GM23338 (cell line): Measurements from ENCODE around the gene MTX2. TPM values are rescaled to one million over a fixed set of nuclear protein-coding genes. Genes with fewer than 3 reads are reported as not detected.

Experiments used
- ATAC-seq: fragments of 200-7000 bp; cut with Tn5 transposase; 3 replicates; pipeline ENCODE4 v1.9.1; 2020
- DNase-seq: peaks from one replicate; pipeline ENCODE4 v3.0.0-alpha.2; 2015; ENCODE audit warnings: low spot score
- H2AFZ ChIP-seq: fragments of 200-600 bp; sonication (generic); 2 replicates; pipeline ENCODE4 v1.8.0; 2016; ENCODE audit warnings: antibody characterized with exemption, mild to moderate bottlenecking, moderate library complexity
- H3F3A ChIP-seq: fragments of 200-600 bp; sonication (generic); replicated peaks from 2 replicates; pipeline ENCODE4 v1.8.0; 2017; ENCODE audit warnings: antibody characterized with exemption, mixed run types, low read depth
- H3K27ac ChIP-seq: fragments of 200-600 bp; sonication (generic); 2 replicates; pipeline ENCODE4 v1.6.1; 2016; ENCODE audit warnings: low read depth
- H3K27me3 ChIP-seq: fragments of 200-600 bp; sonication (generic); 2 replicates; pipeline ENCODE4 v1.8.0; 2016; ENCODE audit warnings: mild to moderate bottlenecking, mixed run types, moderate library complexity; ENCODE audit not compliant: insufficient read depth
- H3K36me3 ChIP-seq: fragments of 200-600 bp; sonication (generic); 2 replicates; pipeline ENCODE4 v1.8.0; 2016; ENCODE audit warnings: mild to moderate bottlenecking; ENCODE audit not compliant: insufficient read depth
- H3K4me1 ChIP-seq: fragments of 200-600 bp; sonication (generic); 2 replicates; pipeline ENCODE4 v1.8.0; 2016; ENCODE audit warnings: mild to moderate bottlenecking, moderate library complexity; ENCODE audit not compliant: insufficient read depth
- H3K4me2 ChIP-seq: fragments of 200-600 bp; sonication (generic); 2 replicates; pipeline ENCODE4 v1.7.1; 2017; ENCODE audit warnings: mixed run types
- H3K4me3 ChIP-seq: fragments of 200-600 bp; sonication (generic); 2 replicates; pipeline ENCODE4 v1.6.1; 2016; ENCODE audit warnings: mixed run types
- H3K79me2 ChIP-seq: fragments of 200-600 bp; sonication (generic); replicated peaks from 2 replicates; pipeline ENCODE4 v1.8.0; 2017; ENCODE audit warnings: mild to moderate bottlenecking; ENCODE audit not compliant: insufficient read depth
- H3K9me2 ChIP-seq: fragments of 200-600 bp; sonication (generic); 2 replicates; pipeline ENCODE4 v1.8.0; 2017; ENCODE audit not compliant: insufficient read depth
- H4K20me1 ChIP-seq: fragments of 200-600 bp; sonication (generic); replicated peaks from 2 replicates; pipeline ENCODE4 v1.8.0; 2017; ENCODE audit warnings: mild to moderate bottlenecking; ENCODE audit not compliant: insufficient read depth
- H3K27ac Mint-ChIP-seq: 2 replicates; pipeline ENCODE4 v1.8.0; 2020; ENCODE audit warnings: inconsistent platforms, mild to moderate bottlenecking, moderate library complexity, mixed read lengths
- H3K27me3 Mint-ChIP-seq: 3 replicates; pipeline ENCODE4 v1.8.0; 2022; ENCODE audit warnings: low read depth, mild to moderate bottlenecking, moderate library complexity, mixed read lengths, inconsistent platforms; ENCODE audit not compliant: insufficient read depth, poor library complexity
- H3K36me3 Mint-ChIP-seq: 3 replicates; pipeline ENCODE4 v1.8.0; 2021; ENCODE audit warnings: low read depth, mild to moderate bottlenecking, inconsistent platforms, moderate library complexity, mixed read lengths
- H3K4me1 Mint-ChIP-seq: 3 replicates; pipeline ENCODE4 v1.8.0; 2020; ENCODE audit warnings: mild to moderate bottlenecking, inconsistent platforms, mixed read lengths
- H3K4me3 Mint-ChIP-seq: 3 replicates; pipeline ENCODE4 v1.8.0; 2021; ENCODE audit warnings: moderate library complexity, mild to moderate bottlenecking, inconsistent platforms, mixed read lengths
- H3K9me3 Mint-ChIP-seq: 3 replicates; pipeline ENCODE4 v1.8.0; 2020; ENCODE audit warnings: moderate library complexity, mild to moderate bottlenecking, inconsistent platforms, mixed read lengths
- CREB1 ChIP-seq: fragments of 250-450 bp; sonication (Bioruptor Pico); IDR thresholded peaks from 2 replicates; pipeline ENCODE4 v1.5.0; 2020; ENCODE audit warnings: low read depth, mild to moderate bottlenecking, moderate library complexity
- CTCF ChIP-seq, 2 experiments: fragments of 200-600 bp in 1 of 2; sonication (generic) in 1 of 2; conservative IDR thresholded peaks; 2 replicates each; pipeline versions ENCODE4 v1.5.1 to v1.6.1; 2016 to 2017; ENCODE audit warnings: antibody characterized with exemption in 2 of 2, low read depth in 2 of 2, mild to moderate bottlenecking in 2 of 2, moderate library complexity in 1 of 2
- EZH2 ChIP-seq: fragments of 200-600 bp; sonication (generic); IDR thresholded peaks from one replicate; pipeline ENCODE4 v1.8.0; 2017; ENCODE audit warnings: antibody characterized with exemption, mild to moderate bottlenecking, low read depth; ENCODE audit not compliant: unreplicated experiment
- EZH2phosphoT487 ChIP-seq: fragments of 200-600 bp; sonication (generic); IDR thresholded peaks from one replicate; pipeline ENCODE4 v1.8.1; 2018; ENCODE audit warnings: antibody characterized with exemption; ENCODE audit not compliant: unreplicated experiment
- JUNB ChIP-seq: IDR thresholded peaks from one replicate; pipeline ENCODE4 v1.6.1; 2016; ENCODE audit warnings: antibody characterized with exemption; ENCODE audit not compliant: unreplicated experiment
- NANOG ChIP-seq: IDR thresholded peaks from 2 replicates; pipeline ENCODE4 v1.6.1; 2016; ENCODE audit warnings: antibody characterized with exemption, borderline replicate concordance
- POLR2AphosphoS5 ChIP-seq: IDR thresholded peaks from 2 replicates; pipeline ENCODE4 v1.6.1; 2016; ENCODE audit warnings: antibody characterized with exemption, low read depth
- STAT1 ChIP-seq: IDR thresholded peaks from one replicate; pipeline ENCODE4 v1.6.1; 2016; ENCODE audit warnings: antibody characterized with exemption; ENCODE audit not compliant: unreplicated experiment
- ZNF114 ChIP-seq: fragments of 250-450 bp; sonication (Bioruptor Pico); IDR thresholded peaks from 2 replicates; pipeline ENCODE4 v1.5.0; 2020; ENCODE audit warnings: mild to moderate bottlenecking, moderate library complexity
- ZNF331 ChIP-seq: fragments of 250-450 bp; sonication (Bioruptor Pico); IDR thresholded peaks from 2 replicates; pipeline ENCODE4 v1.5.0; 2020; ENCODE audit warnings: low read depth, mild to moderate bottlenecking, moderate library complexity
- polyA plus RNA-seq: library from polyadenylated mRNA; unstranded; fragments of >200 nt; fragmentation: Nextera tagmentation; extraction: Ambion mirVana; gene quantifications from 2 replicates; pipeline ENCODE4 v1.2.1, GENCODE V29; 2016
- total RNA-seq: library from RNA; depleted of rRNA; stranded (reverse); fragments of >200 nt; shearing (Covaris generic); gene quantifications from 2 replicates; pipeline ENCODE4 v1.2.3, GENCODE V29; 2014
- TF ChIP-seq, protein P1 (sequence below): fragments of 250-450 bp; sonication (Bioruptor Pico); IDR thresholded peaks from 2 replicates; pipeline ENCODE4 v1.5.0; 2020; ENCODE audit warnings: mild to moderate bottlenecking, moderate library complexity
- TF ChIP-seq, protein P2 (sequence below): IDR thresholded peaks from one replicate; pipeline ENCODE4 v1.6.1; 2018; ENCODE audit warnings: antibody characterized with exemption; ENCODE audit not compliant: unreplicated experiment
- TF ChIP-seq, protein P3 (sequence below): IDR thresholded peaks from 2 replicates; pipeline ENCODE4 v1.6.1; 2016; ENCODE audit warnings: antibody characterized with exemption

The MTX2 gene
- total and polyA plus RNA-seq, 2 experiments from 2014 or later, result 37.5 to 81.7 TPM

GRCh38 chr2:176317623-176318065 is 48.4 kb downstream of the MTX2 start:
- H3K4me3 Mint-ChIP-seq, result no peak overlapping the region
- no peak overlapping the region; the same call in 1 of the 2 replicates for H3K4me2 ChIP-seq
- H3K36me3 Mint-ChIP-seq, result peaks cover 11% of the 10 kb centered on the region; the same call in 2 of the 3 replicates
- DNase-seq (no peak), ATAC-seq (peak; percentile 75)
- no peak overlapping the region for H3K4me3 ChIP-seq
- no peaks in the 10 kb centered on the region for H3K9me2 ChIP-seq
- H2AFZ ChIP-seq, result no peak overlapping the region
- peaks cover 14% of the 10 kb centered on the region; the same call in 1 of the 2 replicates for H3K79me2 ChIP-seq
- H3K27ac ChIP-seq, result no peak overlapping the region
- no peaks in the 10 kb centered on the region for H3K36me3 ChIP-seq
- peaks cover 14% of the 10 kb centered on the region for H3K4me1 ChIP-seq
- H3F3A ChIP-seq, result no peaks in the 10 kb centered on the region
- H4K20me1 ChIP-seq, result peaks cover 4% of the 10 kb centered on the region; the same call in 1 of the 2 replicates
- H3K4me1 Mint-ChIP-seq, result peaks cover 30% of the 10 kb centered on the region
- no peaks in the 10 kb centered on the region for H3K27me3 Mint-ChIP-seq
- no peak overlapping the region for H3K27ac Mint-ChIP-seq
- no peaks in the 10 kb centered on the region for H3K9me3 Mint-ChIP-seq
- TF ChIP-seq POLR2AphosphoS5, result no peak
- no peak for TF ChIP-seq ZNF331 (CRISPR knock-in tag)
- no peak for TF ChIP-seq NANOG
- no peak for TF ChIP-seq JUNB
- TF ChIP-seq CTCF (conservative IDR thresholded peaks at IDR 0.05; ENCODE audit: low read depth in 2 of 2), result no peak
- TF ChIP-seq ZNF114, result no peak
- TF ChIP-seq, protein P1, sequence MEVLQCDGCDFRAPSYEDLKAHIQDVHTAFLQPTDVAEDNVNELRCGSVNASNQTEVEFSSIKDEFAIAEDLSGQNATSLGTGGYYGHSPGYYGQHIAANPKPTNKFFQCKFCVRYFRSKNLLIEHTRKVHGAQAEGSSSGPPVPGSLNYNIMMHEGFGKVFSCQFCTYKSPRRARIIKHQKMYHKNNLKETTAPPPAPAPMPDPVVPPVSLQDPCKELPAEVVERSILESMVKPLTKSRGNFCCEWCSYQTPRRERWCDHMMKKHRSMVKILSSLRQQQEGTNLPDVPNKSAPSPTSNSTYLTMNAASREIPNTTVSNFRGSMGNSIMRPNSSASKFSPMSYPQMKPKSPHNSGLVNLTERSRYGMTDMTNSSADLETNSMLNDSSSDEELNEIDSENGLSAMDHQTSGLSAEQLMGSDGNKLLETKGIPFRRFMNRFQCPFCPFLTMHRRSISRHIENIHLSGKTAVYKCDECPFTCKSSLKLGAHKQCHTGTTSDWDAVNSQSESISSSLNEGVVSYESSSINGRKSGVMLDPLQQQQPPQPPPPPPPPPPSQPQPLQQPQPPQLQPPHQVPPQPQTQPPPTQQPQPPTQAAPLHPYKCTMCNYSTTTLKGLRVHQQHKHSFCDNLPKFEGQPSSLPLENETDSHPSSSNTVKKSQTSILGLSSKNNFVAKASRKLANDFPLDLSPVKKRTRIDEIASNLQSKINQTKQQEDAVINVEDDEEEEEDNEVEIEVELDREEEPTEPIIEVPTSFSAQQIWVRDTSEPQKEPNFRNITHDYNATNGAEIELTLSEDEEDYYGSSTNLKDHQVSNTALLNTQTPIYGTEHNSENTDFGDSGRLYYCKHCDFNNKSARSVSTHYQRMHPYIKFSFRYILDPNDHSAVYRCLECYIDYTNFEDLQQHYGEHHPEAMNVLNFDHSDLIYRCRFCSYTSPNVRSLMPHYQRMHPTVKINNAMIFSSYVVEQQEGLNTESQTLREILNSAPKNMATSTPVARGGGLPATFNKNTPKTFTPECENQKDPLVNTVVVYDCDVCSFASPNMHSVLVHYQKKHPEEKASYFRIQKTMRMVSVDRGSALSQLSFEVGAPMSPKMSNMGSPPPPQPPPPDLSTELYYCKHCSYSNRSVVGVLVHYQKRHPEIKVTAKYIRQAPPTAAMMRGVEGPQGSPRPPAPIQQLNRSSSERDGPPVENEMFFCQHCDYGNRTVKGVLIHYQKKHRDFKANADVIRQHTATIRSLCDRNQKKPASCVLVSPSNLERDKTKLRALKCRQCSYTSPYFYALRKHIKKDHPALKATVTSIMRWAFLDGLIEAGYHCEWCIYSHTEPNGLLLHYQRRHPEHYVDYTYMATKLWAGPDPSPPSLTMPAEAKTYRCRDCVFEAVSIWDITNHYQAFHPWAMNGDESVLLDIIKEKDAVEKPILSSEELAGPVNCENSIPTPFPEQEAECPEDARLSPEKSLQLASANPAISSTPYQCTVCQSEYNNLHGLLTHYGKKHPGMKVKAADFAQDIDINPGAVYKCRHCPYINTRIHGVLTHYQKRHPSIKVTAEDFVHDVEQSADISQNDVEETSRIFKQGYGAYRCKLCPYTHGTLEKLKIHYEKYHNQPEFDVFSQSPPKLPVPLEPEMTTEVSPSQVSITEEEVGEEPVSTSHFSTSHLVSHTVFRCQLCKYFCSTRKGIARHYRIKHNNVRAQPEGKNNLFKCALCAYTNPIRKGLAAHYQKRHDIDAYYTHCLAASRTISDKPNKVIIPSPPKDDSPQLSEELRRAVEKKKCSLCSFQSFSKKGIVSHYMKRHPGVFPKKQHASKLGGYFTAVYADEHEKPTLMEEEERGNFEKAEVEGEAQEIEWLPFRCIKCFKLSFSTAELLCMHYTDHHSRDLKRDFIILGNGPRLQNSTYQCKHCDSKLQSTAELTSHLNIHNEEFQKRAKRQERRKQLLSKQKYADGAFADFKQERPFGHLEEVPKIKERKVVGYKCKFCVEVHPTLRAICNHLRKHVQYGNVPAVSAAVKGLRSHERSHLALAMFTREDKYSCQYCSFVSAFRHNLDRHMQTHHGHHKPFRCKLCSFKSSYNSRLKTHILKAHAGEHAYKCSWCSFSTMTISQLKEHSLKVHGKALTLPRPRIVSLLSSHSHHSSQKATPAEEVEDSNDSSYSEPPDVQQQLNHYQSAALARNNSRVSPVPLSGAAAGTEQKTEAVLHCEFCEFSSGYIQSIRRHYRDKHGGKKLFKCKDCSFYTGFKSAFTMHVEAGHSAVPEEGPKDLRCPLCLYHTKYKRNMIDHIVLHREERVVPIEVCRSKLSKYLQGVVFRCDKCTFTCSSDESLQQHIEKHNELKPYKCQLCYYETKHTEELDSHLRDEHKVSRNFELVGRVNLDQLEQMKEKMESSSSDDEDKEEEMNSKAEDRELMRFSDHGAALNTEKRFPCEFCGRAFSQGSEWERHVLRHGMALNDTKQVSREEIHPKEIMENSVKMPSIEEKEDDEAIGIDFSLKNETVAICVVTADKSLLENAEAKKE, result no peak
- TF ChIP-seq, protein P2, sequence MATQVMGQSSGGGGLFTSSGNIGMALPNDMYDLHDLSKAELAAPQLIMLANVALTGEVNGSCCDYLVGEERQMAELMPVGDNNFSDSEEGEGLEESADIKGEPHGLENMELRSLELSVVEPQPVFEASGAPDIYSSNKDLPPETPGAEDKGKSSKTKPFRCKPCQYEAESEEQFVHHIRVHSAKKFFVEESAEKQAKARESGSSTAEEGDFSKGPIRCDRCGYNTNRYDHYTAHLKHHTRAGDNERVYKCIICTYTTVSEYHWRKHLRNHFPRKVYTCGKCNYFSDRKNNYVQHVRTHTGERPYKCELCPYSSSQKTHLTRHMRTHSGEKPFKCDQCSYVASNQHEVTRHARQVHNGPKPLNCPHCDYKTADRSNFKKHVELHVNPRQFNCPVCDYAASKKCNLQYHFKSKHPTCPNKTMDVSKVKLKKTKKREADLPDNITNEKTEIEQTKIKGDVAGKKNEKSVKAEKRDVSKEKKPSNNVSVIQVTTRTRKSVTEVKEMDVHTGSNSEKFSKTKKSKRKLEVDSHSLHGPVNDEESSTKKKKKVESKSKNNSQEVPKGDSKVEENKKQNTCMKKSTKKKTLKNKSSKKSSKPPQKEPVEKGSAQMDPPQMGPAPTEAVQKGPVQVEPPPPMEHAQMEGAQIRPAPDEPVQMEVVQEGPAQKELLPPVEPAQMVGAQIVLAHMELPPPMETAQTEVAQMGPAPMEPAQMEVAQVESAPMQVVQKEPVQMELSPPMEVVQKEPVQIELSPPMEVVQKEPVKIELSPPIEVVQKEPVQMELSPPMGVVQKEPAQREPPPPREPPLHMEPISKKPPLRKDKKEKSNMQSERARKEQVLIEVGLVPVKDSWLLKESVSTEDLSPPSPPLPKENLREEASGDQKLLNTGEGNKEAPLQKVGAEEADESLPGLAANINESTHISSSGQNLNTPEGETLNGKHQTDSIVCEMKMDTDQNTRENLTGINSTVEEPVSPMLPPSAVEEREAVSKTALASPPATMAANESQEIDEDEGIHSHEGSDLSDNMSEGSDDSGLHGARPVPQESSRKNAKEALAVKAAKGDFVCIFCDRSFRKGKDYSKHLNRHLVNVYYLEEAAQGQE, result no peak
- TF ChIP-seq, protein P3, sequence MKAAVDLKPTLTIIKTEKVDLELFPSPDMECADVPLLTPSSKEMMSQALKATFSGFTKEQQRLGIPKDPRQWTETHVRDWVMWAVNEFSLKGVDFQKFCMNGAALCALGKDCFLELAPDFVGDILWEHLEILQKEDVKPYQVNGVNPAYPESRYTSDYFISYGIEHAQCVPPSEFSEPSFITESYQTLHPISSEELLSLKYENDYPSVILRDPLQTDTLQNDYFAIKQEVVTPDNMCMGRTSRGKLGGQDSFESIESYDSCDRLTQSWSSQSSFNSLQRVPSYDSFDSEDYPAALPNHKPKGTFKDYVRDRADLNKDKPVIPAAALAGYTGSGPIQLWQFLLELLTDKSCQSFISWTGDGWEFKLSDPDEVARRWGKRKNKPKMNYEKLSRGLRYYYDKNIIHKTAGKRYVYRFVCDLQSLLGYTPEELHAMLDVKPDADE, result no peak
- no peak for TF ChIP-seq EZH2phosphoT487
- TF ChIP-seq EZH2, result no peak
- no peak for TF ChIP-seq CREB1
- TF ChIP-seq STAT1, result no peak
- no peaks in the 10 kb centered on the region for H3K27me3 ChIP-seq
